Measurements from ENCODE around the gene IKZF2.

GRCh38 chr2:213086571-213086970, 64.8 kb downstream of the IKZF2 start:
- no peak for TF ChIP-seq MAFK (IDR thresholded peaks at IDR 0.05; ENCODE audit: partially characterized antibody)
- TF ChIP-seq CTCF (IDR thresholded peaks at IDR 0.05): no peak
- no peak for TF ChIP-seq POLR2A (IDR thresholded peaks at IDR 0.05; ENCODE audit: low read length)
- no peak for TF ChIP-seq MAX (IDR thresholded peaks at IDR 0.05)
- no peak for TF ChIP-seq HES2 (IDR thresholded peaks at IDR 0.05)
- TF ChIP-seq HOXA7 (CRISPR knock-in tag; IDR thresholded peaks at IDR 0.05): no peak
- no peak for TF ChIP-seq EP300 (IDR thresholded peaks at IDR 0.05)
- no peak for TF ChIP-seq RFX5 (IDR thresholded peaks at IDR 0.05)
- TF ChIP-seq SMC3 (IDR thresholded peaks at IDR 0.05): no peak
- no peak for TF ChIP-seq USF2 (IDR thresholded peaks at IDR 0.05)
